Activated CD8-positive, alpha-beta memory T cell treated with anti-CD3 and anti-CD28 coated beads for 36 hours (primary cell): ENCODE measurements around the gene CD6. TPM values are rescaled to one million over a fixed set of nuclear protein-coding genes. Genes with fewer than 3 reads are reported as not detected.

Experiments used
- CTCF ChIA-PET: fragments of 350-600 bp; sonication (Branson Sonifier 250); formaldehyde crosslinking; loops from one replicate; lab custom pipeline; 2021; ENCODE audit warnings: antibody characterized with exemption; lab: Charles Lee
- POLR2A ChIA-PET: fragments of 350-600 bp; sonication (Branson Sonifier 250); formaldehyde crosslinking; loops from one replicate; lab custom pipeline; 2021; ENCODE audit warnings: antibody characterized with exemption; lab: Charles Lee
- total RNA-seq, 2 experiments: library from RNA; stranded (reverse); gene quantifications; one replicate each; pipeline ENCODE4 v1.2.3, GENCODE V29; 2021

Gene CD6
- total RNA-seq, 2 experiments from 2014 or later = 209 to 212 TPM

DNA sequence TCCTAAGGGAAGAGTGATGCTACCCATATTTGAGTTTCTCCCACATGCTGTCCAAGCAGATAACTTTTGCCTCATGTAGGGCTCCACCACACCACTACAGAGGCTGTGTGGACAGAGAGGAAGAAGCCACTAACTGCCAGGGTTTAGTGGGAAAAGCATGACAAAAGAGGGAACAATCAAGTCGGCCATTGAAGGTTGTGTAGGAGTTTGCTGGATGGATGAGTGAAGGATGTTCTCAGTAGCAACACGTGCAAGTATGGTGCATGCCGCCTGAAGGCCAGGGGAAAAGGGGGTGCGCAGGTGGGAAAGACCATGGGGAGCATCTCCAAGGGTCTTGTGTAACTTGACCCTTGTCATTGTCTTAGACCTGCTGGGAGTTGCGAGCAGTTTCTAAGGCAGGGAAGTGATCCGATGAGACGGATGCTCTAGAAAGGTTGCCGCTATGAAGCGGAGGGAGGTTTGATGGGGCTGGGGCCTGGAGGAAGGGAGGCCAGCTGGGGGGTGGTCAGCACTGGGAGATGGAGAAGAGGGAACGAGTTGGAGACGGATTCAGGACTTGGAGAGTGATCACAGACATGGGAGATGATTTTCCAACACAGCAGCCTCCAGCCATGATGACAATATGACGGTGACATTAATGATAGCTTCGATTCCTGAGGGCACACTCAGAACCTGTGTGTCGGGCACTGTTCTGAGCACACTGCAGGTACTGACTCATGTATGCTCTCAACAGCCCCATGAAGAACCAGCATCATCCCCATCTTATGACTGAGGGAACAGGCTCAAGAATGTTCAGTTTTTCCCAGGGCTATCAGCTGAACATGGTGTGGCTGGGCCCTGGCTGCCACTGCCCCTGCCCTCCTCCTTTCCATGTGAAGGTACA, 53.7 kb downstream of the CD6 start:
- ChIA-PET CTCF (interaction anchor here (1.3 kb wide), 1 partner anchor 162 kb away, joined by 3 read pairs; no protein-coding TSS in a partner anchor), POLR2A (interaction anchor here (0.7 to 1.2 kb wide), 3 partner anchors 17 to 39 kb away, joined by 3 read pairs; no protein-coding TSS in a partner anchor)

DNA sequence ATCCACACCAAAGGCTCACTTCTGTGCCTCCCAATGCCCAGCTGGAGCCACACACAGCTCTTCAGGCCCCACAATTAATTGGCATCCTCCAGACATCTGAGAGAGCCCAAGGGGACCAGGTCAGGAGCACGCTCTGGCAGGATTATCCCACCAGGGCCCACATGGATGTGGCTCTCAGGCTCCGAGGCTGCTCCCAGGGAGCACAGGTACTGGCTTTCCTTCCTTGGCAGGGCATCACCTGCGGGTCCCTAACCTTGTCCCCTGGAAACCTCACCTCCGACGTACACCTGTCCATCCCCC, 54.3 kb downstream of the CD6 start:
- CTCF ChIA-PET = interaction anchor here (1.3 kb wide), 1 partner anchor 162 kb away, joined by 3 read pairs; no protein-coding TSS in a partner anchor
- POLR2A ChIA-PET = interaction anchor here (0.6 to 1.2 kb wide), 3 partner anchors 17 to 86 kb away, joined by 3 to 5 read pairs (median 3); no protein-coding TSS in a partner anchor

DNA sequence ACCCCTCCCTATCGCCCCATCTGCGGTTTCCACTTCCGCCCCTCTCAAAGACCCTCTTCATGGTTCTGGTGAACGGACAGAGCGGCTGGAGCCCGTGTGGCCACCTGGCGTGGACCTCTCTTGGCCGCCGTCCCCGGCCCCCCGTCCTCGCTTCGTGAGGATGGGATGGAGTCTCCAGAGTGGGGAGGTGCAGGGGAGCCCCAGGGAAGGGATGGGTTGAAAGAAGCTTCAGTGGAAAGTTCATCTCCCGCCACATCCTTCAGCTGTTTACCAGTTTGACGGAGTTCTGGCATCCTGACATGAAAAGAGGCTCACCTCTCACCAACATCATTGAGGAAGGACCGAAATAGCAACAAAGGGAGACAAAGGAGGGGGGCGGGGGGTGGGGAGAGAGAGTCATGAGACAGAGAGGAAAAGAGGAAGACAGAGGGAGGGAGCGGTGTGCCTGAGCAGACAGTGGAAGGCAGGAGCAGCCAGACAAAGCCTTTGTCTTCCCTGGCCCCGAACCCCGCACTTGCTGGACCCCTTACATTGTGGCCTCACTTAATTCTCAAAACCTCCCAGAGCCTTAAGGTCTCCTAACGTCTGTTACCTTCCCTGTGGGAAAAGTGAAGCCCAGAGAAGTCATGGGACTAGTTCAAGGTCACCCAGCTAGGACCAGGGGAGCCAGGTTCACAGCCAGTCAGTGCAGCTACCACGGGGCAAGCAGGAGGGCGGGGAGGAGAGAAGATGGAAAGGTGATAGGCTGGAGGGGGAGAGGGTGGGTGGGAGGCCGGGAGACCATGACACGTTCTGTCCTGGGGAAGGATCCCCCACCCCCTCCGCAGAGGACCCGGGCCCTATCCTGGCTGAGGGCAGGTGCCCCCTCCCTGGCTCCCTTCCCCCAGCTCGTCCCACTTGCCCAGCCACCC, 54.9 kb downstream of the CD6 start:
- ChIA-PET CTCF (interaction anchor here (1.3 kb wide), 1 partner anchor 161 kb away, joined by 3 read pairs; no protein-coding TSS in a partner anchor), POLR2A (interaction anchor here (0.6 to 1.7 kb wide), 6 partner anchors 16 to 85 kb away, joined by 3 to 9 read pairs (median 3); no protein-coding TSS in a partner anchor)

DNA sequence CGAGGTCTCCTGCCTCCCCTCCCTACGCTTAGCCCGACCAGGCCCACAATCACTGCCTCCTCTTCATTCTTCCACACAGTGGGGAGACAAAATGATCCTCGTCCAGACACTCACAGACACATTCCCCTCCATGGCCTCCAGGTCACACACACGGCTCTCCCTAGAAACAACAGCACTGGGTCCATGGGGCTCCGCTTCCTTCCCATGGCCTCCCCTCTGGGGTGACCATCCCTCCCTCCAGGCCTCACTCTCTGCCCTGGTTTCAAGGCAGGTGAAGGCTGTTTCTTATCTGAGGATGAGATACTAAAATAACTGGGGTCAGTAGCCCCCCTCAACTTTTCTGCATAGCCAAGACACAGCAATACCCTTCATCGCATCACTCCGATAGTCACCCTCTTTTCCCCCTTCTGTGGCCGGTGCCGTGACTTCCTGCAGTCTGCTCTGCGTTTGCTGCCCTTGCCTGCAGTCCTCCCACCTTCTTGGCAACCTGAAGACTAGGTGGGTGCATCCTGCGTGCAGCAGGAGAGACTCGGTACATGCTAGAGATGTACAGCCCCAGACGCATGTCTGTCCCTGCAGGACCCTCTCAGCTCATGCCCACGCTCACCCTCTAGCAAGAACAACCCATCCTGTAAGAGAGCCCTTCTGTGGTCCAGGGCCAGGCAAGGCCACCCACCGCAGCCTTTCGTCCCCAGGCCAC, 55.8 kb downstream of the CD6 start:
- ChIA-PET CTCF (interaction anchor here (0.8 to 1.5 kb wide), 5 partner anchors 10 to 101 kb away, joined by 3 to 6 read pairs (median 3); no protein-coding TSS in a partner anchor), POLR2A (interaction anchor here (0.7 to 1.7 kb wide), 5 partner anchors 15 to 132 kb away, joined by 3 to 9 read pairs (median 4); no protein-coding TSS in a partner anchor)

DNA sequence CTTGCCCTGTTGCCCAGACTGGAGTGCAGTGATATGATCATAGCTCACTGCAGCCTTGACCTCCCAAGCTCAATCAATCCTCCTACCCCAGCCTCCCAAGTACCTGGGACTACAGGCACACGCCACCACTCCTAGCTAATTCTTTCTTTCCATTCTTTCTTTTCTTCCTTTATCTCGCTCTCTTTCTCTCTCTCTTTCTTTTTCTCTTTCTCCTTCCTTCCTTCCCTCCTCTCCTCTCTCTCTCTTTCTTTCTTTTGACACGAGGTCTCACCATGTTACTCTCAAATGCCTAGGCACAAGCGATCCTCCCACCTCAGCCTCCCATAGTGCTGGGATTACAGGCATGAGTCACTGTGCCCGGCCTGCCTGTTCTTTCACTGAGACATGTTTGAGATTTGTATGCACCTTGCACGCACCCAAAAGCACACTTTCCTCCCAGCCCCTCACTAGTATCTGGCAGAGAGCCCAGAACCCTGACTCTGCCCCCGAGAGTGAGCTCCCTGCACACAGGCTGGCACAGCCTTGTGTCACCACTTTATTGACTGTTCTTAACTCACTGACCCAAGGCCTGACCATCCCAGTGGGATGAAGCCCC, 56.8 kb downstream of the CD6 start:
- ChIA-PET CTCF (interaction anchor here (0.8 to 1.5 kb wide), 5 partner anchors 9 to 100 kb away, joined by 3 to 6 read pairs (median 3); no protein-coding TSS in a partner anchor), POLR2A (interaction anchor here (0.8 to 1.7 kb wide), 5 partner anchors 14 to 52 kb away, joined by 3 to 9 read pairs (median 4); no protein-coding TSS in a partner anchor)

DNA sequence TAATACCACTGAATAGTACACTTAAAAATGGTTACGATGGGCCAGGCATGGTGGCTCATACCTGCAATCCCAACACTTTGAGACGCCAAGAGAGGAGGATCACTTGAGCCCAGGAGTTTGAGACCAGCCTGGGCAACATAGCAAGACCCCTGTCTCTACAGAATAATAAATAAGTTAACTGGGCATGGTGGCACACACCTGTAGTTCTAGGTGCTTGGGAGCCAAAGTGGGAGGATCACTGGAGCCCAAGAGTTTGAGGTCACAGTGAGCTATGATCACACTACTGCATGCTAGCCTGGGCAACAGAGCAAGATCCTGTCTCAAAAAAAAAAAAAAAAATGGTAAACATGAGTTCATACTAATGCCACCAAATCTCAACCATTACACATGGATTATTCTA, 61.3 kb downstream of the CD6 start:
- POLR2A ChIA-PET = no interaction called here
- CTCF ChIA-PET = interaction anchor here (0.9 to 1.1 kb wide), 2 partner anchors 12 to 48 kb away, joined by 3 read pairs; no protein-coding TSS in a partner anchor

DNA sequence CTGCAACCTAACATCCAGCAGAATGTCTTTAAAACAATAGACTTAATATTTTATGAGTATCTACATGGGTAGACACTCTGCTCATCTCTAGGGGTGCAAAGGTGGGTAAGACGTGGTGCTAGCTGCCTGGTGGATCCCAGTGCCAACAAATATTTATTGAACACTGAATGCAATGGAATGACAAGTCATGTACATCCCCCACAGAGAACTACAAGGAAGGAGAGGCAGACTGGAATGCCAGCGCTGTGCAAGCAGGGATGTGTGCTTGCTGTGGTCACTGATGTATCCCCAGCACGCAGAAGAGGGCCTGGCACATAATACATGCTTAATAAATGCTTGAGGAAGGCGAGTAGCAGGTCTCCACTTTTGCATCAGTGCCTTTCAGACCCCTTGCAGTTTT, 61.9 kb downstream of the CD6 start:
- POLR2A ChIA-PET = no interaction called here
- CTCF ChIA-PET = interaction anchor here (1.1 kb wide), 1 partner anchor 11 kb away, joined by 3 read pairs; no protein-coding TSS in a partner anchor

DNA sequence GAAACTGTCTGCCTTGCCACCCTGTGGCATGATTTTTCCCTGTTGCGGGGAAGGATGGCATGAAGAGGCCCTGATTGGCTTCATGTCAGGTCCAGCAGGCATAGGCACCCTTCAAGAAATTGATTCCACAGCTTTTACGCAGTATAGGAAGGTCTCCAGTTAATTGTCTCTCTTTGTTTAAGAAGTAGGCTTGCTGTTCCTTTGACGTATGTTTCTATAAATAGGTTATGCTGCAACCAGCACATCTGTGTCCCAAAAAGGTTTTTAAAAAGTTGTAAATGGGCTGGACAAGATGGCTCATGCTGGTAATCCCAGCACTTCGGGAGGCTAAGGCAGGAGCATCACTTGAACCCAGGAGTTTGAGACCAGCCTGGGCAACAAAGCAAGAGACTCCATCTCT, 62.6 kb downstream of the CD6 start:
- CTCF ChIA-PET = interaction anchor here (1.0 kb wide), 1 partner anchor 27 kb away, joined by 5 read pairs; no protein-coding TSS in a partner anchor
- POLR2A ChIA-PET = no interaction called here

DNA sequence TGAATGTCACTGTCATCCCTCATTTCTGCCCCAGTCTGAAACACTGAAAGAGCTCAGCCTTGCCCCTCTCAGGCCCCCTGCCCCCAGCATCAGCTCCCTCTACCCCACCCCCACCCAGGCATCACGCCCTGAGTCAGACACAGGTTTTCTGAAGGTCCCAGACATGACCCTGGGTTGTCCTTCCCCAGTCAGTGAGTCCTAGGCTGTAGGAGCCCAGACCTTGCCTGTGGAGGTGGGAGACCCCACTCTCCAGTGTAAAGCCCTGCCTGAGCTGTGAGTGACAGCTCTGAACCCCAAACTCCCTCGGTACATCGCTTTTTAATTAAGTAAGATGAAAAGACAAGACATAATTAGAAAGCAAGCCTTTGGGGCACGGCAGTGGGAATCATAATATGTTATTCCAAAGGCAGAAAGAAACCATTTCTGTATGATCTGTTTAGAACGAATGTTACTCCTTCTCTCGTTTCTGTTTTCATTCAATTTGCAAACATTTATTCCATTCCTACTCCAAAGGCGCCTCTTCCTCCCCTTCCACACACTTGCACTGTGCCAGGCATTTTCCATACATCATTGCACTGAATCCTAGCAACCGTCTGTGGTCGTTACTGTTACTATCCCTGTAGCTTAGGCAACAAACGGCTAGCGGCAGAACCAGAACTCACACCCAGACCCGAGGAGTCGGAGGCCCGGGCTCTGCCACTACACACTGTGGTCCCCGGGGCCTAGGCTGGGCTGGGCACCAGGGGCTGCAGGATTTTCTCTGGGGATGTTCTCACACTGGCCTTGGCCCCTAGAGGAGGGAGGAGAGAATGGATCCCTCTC, 63.4 kb downstream of the CD6 start:
- CTCF ChIA-PET = interaction anchor here (1.0 kb wide), 1 partner anchor 26 kb away, joined by 5 read pairs; no protein-coding TSS in a partner anchor
- POLR2A ChIA-PET = no interaction called here

DNA sequence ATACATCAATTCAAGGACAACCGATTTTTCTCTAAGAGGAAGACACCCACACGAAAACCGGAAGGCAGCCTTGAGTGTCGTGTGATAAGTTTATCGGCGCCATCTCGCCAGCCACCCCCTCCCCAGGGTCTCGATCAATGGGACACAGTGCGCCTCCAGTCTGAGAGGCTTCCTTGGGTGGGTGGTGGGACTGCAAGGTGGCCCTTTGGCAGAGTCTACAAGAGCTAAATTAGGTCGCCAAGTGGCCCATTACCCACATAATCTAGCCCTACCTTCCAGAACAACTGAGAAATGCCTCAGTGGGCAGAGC, 64.0 kb downstream of the CD6 start:
- POLR2A ChIA-PET = no interaction called here

DNA sequence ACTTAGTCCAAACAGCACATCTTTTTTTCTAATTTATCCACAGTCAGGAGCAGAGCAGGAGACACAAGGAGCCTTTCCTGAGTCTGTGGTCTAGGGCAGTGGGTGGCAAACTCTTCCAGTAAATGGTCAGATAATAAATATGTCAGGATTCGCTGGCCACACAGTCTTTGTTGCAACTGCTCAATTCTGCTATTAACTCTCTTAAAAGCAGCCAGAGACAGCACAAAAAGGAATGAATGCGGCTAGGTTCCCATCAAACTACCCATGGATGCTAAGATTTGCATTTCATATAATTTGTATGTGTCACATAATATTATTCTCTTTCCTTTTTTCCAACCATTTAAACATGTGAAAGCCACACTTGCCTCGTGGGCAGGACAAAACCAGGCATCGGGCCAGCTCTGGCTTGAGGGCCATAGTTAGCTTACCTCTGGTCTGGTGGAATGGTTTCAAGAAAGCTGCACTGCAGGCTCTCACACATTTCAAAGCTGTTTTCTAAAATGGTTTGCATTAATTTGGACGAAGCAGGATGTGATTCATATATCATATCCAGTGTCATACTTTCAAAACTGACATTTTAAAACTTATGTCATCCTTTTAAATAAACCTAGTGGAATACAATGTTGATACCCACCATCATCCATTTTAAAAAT, 66.1 kb downstream of the CD6 start:
- CTCF ChIA-PET = interaction anchor here (1.0 kb wide), 1 partner anchor 9 kb away, joined by 3 read pairs; no protein-coding TSS in a partner anchor
- POLR2A ChIA-PET = interaction anchor here (0.5 to 1.3 kb wide), 3 partner anchors 19 to 124 kb away, joined by 3 to 6 read pairs (median 4); partner anchors contain the start of gene TMEM109

More for the DNA sequence above, 64.0 kb downstream of the CD6 start:
- CTCF ChIA-PET = no interaction called here

DNA sequence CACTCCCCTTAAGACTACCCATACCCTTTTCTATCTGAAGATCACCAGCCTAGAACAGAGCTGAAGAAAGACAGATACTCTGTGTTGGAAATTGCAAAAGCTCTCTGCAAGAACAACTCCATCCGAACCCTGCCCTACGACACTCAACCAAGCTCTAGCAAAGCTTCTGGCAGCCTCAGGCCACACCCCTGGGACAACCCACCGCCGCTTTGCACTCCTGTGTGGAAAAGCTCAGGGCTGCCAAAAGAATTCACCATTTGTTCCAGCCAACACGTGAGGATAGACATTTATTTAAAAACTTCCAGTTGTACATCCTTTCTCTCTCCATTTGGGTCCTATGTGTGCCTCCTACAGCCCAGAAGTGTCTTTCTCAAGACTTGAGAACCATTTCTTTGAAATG, 68.4 kb downstream of the CD6 start:
- ChIA-PET POLR2A (interaction anchor here (1.3 kb wide), 1 partner anchor 63 kb away, joined by 3 read pairs; the partner anchor contains the start of gene CD5), CTCF (interaction anchor here (0.8 kb wide), 1 partner anchor 12 kb away, joined by 4 read pairs; no protein-coding TSS in a partner anchor)

DNA sequence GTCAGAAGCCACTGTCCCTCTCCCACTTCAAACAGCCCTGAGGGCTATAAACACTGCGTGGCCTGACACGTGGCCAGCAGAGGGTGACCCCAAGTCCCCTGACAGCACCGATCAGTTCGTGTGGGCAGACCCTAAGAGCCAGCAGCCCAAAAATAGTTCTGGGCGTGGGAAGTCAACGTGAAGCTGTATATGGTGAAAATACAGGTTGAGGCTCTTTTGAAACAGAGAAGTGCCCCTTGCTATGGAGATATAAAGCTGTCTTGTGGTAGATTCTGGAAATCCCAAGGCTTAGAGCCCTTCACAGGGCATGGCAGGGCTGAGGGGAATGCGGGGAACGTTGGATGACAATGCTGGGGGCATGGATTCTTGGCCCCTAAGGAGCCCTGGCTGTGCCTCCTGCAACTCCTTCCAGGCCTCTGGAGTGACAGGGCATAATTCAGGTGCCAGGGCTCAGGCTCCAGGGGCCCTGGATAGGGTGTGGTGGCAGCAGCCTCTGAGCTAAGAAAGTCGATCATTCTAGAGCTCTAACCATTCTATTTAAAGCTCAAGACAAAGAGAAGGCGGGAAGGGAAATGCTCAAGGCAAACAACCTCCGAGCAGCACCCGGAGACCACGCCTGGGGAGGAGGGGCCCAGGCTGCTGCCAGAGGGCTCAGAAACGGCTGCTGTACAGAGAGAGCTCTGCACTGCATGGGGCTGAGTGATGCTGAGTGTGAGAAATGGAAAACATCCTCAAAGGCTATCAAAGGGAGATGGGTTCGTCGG, 70.5 kb downstream of the CD6 start:
- CTCF ChIA-PET = interaction anchor here (1.0 to 2.5 kb wide), 8 partner anchors 12 to 146 kb away, joined by 3 to 8 read pairs (median 4); partner anchors contain the start of gene CD6
- POLR2A ChIA-PET = interaction anchor here (0.6 to 2.3 kb wide), 15 partner anchors 12 to 253 kb away, joined by 3 to 13 read pairs (median 5); partner anchors contain the start of gene TMEM109

DNA sequence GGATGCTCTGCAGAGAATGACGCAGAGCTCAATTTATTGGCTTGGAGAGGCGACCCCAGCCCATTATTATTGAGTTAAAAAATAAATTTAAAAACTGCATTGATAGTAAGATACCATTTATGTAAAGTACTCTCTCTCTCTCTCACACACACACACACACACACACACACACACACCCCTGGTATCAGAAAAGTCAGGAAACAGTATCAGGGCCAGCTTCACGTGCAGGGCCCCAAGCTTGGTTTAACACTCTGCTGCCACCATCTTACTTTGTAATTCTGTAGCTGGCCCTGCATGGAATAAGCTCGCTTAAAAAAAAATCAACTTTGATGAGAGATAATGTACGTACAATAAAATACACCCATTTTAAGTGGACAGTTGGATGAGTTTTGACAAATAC, 71.1 kb downstream of the CD6 start:
- CTCF ChIA-PET = interaction anchor here (1.0 to 2.5 kb wide), 8 partner anchors 12 to 145 kb away, joined by 3 to 8 read pairs (median 4); partner anchors contain the start of gene CD6
- POLR2A ChIA-PET = interaction anchor here (0.6 to 2.3 kb wide), 14 partner anchors 11 to 252 kb away, joined by 3 to 13 read pairs (median 4); no protein-coding TSS in a partner anchor

DNA sequence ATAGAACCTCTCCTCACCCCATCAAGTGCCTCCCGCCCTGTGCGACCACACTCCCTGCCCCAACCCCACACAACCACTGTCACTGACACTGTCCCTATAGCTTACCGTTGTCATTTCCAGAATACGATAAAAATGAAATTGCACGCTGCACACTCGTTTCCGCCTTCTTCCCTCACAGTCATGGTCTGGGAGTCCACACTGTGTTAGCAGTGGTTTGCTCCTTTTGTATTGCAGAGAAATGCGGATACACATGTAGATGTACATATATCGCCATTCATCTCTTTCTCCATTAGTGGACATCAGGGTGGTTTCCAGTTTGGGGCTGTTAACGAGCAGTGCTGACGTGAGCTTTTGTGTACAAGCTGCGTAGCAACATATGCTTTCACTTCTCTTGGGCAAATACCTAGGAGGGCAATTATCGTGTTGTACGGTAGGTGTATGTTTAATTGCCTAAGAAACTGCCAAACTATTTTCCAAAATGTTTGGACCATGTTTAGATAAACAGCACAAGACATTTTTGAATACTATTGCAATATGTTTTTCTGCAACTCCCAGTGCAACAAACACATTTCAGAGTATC, 71.6 kb downstream of the CD6 start:
- CTCF ChIA-PET = interaction anchor here (1.0 to 2.5 kb wide), 5 partner anchors 11 to 145 kb away, joined by 3 to 8 read pairs (median 6); partner anchors contain the start of gene CD6
- POLR2A ChIA-PET = interaction anchor here (0.5 to 2.3 kb wide), 11 partner anchors 12 to 129 kb away, joined by 3 to 13 read pairs (median 5); partner anchors contain the start of gene TMEM109
